Islet of Langerhans (tissue), 1 donor: ENCODE data around the gene HOXC12.

ENCODE experiments used
- FAIRE-seq: peaks from one replicate; lab custom pipeline; 2011; peaks lifted over from hg19 to GRCh38; lab: Jason Lieb, UNC

Gene HOXC12, protein sequence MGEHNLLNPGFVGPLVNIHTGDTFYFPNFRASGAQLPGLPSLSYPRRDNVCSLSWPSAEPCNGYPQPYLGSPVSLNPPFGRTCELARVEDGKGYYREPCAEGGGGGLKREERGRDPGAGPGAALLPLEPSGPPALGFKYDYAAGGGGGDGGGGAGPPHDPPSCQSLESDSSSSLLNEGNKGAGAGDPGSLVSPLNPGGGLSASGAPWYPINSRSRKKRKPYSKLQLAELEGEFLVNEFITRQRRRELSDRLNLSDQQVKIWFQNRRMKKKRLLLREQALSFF

DNA sequence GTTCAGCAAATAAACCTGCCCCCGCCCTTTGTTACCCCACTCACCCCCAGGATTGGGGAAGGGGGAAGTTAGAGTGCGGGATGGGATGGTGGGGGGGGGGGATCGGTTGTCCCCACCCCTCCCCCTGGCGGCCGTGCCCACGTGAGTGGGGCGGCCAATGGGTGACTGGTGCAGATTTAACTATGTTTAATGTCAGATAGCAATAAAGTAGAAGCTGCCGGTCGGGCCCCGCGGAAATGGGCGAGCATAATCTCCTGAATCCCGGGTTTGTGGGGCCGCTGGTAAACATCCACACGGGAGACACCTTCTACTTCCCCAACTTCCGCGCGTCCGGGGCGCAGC is at the start of gene HOXC12:
TSS of gene HOXC12 (plus strand) at position 210 of the 342 bp plus-strand sequence. CDS start at position 237, 27 bp downstream.
- FAIRE-seq = no peak

- FAIRE-seq = no peak
Observed at GRCh38 chr12:53907103-53907502, 47.6 kb upstream of the HOXC12 start.

DNA sequence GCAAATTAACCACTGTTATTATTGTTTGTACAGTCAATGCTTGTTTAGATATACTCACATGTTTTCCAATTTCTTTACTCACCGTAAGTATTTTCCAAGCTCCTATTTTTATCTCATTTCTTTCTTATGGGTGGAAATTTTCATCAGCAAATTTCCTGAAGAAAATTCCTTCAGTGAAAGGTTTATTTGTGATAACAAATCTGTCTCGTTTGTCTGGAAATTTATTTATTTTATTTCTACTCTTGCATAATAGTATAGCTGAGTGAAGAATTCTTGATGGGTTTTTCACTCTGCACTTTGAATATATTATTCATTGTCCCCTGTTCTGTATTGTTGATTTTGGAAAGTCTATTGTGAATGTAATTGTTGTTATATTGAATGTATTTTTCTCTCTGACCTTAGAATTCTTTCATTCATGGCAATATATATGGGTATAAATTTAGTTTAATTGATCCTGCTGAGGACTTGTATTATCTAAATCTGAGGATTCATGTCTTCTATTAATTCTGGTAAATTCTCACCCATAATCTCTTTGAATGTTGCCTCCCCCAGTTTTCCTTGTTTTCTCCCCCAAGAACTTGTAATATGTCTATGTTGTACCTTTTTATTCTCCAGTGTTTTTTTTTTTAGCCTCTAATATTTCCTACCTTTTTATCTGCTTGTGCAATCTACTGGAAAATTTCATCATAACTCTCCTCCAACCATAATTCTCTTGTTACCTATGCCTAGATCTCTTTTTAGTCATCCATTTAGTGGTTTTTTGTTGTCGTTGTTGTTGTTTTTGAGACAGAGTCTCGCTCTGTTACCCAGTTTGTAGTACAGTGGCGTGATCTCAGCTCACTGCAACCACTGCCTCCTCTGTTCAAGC is 37.7 kb upstream of the HOXC12 start:
- FAIRE-seq = no peak

DNA sequence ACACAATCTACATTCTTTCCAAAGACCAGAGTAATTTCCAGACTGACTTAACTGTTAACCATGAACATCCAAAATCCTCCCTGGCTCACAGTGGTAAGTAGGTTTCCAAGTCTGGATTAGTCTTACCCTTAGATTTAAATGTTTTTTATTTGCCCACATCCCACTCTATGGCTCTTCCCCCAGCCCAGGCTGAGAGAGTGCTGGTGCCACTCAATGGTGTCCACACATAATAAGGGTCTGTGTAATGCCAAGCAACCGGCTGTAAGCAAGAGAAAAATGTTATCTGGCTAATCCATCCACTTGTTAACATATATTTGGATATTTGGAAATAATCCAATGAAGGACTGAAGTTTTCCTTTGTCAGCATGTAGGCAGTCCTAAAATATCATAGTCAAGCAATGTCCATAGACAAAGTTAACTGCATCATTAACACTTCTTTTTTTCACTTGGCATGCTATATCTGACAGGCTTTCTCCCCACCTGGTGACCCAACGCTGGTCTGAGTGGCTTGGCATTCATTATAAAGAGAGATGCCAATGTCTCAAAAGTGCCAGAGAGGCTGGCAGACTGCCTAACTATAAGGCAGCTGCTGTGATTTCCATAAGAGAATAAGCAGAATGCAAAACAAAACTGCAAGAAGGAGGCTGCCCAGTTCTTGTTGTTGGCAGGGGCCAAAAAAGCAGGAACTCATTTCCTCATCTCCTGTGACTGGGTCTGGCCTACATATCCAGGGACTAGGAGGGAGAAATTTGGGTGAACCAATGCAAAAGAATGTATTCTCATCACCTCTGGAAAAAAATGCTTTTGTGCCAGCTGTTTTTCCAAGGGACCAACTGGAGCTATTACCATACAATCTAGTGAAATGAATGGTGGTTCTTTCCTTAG is 29.9 kb upstream of the HOXC12 start:
- FAIRE-seq = no peak

DNA sequence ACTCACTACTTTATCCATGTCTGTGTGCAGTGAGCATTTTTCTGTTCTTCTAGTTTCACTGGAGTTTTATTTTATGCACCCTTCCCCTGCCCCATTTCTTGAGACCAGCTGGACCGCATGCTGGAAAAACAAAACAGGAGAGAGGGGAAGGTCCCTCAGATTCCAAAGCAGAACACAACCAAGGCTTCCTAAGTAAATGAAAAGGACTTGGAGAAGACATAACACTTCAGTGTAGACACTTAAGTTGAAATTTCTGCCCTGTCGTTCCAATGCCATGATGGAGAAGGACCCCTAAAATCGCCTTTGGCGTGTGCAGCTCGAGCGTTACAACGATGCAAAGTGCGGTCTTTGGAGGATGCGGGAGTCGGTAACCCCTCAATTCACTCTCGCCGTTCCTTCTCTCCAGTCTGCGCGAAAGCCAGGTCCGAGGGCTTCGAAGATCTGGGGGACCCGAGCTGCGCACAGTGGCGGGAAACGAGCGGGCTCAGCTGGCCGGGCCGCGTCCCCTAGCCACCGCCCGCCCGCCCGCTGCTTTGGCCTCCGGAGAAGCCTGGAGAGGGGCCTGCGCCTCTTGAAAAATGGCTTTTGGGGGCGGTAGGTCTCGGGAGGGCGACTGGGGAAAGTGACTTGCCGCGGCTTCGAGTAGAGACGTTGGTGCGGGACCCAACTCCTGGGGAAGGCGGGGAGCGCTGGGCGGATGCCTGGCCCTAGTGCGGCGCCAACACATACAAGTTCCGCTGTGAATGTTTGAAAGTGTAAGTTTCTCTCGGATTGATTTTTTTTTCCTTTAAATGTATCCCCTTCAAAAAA is 27.3 kb upstream of the HOXC12 start:
- no peak for FAIRE-seq

DNA sequence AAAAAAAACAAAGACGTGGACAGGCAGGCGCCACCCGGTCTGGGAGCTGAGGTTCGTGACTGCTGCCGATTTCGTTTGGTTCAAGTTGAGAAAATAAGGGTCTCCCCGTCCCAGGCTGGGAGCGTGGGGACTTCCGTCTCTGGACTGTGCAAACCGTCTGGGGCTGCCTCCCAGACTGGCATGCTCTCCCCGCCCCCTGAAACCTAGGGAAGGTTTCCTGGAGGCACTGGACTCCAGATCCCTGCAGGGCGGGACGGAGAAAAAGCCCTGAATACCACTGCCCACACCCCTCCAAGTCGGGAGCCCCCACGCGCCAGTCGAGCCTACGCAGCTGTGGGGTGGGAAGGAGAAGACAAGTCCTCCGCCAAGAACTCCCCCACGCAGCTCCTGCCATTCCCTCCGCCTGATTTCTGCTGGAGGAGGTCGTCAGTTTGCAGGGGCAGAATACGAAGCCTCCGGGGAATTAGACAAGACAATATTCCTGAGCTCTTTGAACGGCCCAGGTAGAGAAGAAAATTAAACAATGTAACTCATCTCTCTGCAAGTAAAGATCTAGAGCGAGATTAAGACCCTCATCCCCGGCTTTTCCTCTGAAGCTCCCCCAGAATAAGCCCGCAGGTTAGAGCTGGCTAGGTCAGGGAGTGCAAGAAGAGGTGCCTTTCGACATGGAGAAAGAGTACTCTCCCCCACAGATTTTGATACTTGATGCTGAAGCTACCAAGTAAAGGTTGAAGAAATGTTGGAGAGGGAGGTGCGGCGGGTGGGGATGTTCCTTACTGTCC is 26.5 kb upstream of the HOXC12 start:
- no peak for FAIRE-seq

GRCh38 chr12:53929527-53929926 is 25.2 kb upstream of the HOXC12 start:
- no peak for FAIRE-seq

GRCh38 chr12:53930591-53931255 is 24.0 kb upstream of the HOXC12 start:
- no peak for FAIRE-seq

DNA sequence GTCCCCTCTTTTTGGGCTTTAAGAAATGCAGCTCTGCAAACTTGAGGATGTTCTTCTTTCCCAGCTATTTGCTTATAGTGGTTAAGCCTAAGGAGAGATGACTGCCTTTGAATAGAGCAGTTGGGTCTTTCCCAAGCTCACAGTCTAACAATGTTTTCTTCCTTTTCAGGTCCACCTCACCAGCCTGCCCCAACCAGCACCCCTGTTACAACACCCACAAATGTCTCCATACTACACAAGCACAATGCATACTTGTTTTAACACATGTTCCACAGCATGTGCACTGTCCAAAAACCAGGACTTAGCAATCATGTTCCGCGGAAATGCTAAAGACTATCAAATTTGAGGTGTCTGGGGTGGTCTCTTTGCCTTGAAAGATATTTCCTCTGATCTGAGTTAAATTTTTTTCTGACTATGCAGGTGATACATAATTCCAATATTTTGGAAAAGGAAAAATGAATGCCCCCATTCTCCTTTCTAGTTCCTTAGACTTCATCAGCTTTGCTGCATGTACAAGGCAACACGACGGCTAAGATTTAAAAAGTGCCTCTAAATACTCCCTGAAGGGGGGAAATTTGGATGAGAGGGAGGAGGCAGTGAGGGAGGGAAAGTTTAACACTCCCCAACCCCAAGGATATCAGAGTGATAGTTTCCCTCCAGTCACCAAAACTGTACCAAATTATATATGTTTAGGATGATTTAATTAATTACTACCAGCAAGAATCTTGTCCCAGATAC is 22.7 kb upstream of the HOXC12 start:
- FAIRE-seq = no peak

GRCh38 chr12:53932915-53933314 is 21.8 kb upstream of the HOXC12 start:
- FAIRE-seq = no peak

DNA sequence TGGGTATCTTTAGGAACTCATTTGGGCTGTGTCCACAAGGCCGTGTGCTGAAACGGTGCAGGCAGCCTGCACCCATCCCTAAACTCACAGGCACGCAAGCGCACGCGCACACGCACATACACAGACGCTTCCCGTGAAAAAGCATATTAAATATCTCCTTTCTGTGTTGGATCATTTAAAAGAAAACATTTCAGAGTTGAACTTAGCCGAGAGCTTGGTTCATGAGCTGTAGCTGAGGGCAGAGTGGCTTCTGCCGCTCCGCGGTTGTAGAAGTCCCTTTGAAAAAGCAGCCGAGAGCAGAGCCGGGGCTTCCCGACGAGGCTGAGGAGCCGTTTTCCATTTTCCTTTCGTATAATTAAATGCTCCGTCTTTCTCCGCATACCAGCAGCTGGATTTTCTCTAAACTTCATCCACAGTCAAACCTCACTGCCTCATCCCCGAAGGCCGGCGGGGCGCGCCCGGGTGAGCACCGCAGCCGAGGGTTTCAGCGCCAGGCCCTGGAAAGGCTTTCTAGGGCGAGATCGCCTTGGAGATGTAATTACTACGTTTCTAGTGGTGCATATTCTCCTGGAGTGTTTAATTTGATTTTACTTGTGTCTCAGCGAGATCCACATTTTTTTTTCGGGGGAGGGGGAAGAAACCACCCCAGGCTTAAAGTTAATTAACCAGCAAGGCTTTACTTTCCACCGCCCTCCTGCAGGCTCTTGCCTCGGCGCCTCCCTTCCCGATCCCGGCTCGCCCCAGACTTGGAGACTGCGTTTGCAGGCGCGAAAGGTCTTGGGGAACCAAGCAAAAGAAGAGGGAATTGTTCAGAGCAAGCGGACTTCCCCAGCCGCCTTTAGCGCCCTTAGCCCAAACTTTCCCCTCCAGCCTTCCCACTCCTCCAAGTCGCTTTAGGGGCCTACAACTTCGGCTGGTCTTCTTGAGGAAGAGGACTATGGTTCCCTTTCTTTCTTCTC is 19.0 kb upstream of the HOXC12 start:
- no peak for FAIRE-seq

DNA sequence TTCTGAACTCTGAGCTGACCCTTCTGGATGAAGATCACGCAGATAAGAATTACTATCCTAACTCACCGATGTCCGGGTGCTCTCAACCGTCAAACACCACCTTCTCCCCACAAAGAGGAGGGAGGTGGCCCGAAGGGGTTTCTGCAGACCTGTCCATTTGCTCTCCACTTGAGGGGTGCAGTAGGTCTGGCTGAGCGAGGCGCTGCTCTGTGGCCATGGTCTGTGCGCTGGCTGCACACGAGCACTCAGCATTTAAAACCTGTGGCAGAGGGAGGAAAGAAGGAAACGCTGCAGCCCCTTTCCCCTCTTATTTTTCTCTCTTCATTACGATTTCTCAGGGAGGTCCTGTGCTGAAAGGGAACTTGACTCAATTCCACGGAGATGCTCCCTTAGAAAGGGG is 17.6 kb upstream of the HOXC12 start:
- no peak for FAIRE-seq

DNA sequence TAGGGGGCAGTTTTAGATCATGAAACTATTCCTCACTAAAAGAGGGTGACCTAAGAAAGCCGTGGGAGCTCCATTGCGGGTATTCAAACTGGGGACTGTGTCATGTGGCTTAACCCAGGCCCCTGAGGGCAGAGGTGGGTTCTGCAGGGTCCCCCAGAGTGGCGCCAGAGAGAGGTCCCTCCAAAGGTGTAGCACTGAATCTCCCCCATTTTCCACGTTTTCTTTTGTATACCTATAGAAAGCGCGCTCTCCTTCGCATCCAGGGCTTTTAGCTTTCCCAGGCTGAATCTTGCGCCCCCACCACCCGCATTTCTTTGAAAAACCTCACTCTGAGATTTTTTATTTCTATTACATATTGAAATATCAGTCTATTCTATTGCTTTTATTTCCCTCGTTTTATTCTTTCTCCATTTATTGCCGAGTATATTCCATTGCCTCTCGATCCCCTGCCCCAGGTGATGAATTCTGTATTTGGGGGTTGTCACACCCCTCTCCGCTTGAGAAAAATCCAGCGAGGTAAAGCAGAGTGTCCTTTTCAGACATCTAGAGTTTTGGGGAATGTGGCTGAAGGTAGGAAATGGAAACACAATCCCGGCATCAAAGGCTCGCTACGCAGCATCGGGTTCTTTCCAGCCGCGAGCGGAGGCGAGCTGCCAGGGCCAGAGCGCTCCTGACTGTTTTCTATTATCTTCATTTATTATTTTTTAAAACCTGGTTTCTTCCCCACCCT is 16.9 kb upstream of the HOXC12 start:
- FAIRE-seq = no peak

DNA sequence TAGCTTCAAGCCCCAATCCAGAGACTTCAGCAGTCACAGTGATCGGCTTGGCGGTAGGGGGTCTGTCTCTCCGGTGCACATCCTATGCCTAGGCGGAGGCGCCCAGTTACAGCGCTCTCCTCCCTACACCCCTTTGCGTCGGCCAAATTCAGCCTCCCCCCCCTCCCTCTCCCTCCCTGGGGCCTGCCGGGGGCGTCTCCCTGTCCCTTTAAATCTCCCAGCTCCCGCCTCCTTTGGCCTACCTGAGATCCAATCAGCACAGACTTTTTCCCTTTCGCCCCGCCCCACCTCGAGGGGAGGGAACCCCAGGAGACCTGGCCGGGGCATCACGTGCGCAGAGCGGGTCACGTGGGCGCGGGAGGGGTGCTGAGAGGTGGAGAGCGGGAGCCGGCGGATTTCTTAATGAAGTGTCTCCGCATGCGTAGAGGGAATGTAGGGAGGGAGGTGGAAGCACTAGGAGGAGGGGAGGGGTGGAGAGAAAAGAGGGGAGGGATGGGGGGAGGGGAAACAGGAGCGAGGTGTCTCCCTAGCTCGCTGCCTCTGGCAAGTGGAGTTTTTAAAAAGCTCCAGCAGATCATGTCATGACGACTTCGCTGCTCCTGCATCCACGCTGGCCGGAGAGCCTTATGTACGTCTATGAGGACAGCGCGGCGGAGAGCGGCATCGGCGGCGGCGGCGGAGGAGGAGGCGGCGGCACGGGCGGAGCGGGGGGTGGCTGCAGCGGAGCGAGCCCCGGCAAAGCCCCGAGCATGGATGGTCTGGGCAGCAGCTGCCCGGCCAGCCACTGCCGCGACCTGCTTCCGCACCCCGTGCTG is 16.2 kb upstream of the HOXC12 start, which contains the start of gene HOXC13:
TSS of gene HOXC13 (plus strand) at position 506 of the 815 bp plus-strand sequence. CDS start at position 582, 76 bp downstream.
- no peak for FAIRE-seq

- no peak for FAIRE-seq
Observed at GRCh38 chr12:53939141-53940108, 15.3 kb upstream of the HOXC12 start.
